ENCODE results near the gene FN1.

- TF ChIP-seq CTCF (IDR thresholded peaks at IDR 0.05) (no peak), POLR2A (IDR thresholded peaks at IDR 0.05) (no peak)
These were observed 6.5 kb upstream of the FN1 start for GRCh38 chr2:215442401-215442787.

Measured in thyroid gland (tissue), 4 donors.